Measurements from ENCODE around the gene RC3H2.

RC3H2 gene

DNA sequence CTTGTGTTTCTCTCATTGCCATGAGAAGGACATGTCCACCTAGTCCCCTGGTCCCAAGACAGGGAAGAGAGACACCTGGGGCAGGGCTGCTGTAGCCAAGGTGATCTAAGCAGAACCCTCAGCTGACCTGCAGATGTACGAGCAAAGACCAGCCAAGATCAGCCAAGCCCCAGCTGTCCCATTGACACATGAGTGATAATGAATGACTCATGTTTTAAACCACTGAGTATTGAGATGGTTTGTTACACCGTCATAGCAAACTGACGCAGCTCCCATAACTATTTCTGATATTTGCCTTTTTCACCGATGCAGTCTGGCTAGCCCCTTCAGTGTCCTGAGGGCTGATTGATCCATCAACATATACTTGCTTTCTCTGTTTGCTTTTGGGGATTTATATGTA is 98.5 kb downstream of the RC3H2 start:
- no peaks in the 10 kb centered on the region for H3K4me1 ChIP-seq (ENCODE audit: control insufficient read depth, insufficient read depth, low read length)
- H3K36me3 ChIP-seq (ENCODE audit: control insufficient read depth, insufficient read depth, low read length) = no peaks in the 10 kb centered on the region
- peaks cover 10% of the 10 kb centered on the region for H3K9me3 ChIP-seq (ENCODE audit: control insufficient read depth, insufficient read depth, low read depth, low read length)
- no peaks in the 10 kb centered on the region for H3K27me3 ChIP-seq (ENCODE audit: control insufficient read depth, insufficient read depth, low read length)
- H3K27ac ChIP-seq (ENCODE audit: low read depth, low read length) = no peak overlapping the region
- H3K4me3 ChIP-seq (ENCODE audit: low read depth, low read length) = no peak overlapping the region
- no peak overlapping the region for H3K9ac ChIP-seq (ENCODE audit: low read length)

DNA sequence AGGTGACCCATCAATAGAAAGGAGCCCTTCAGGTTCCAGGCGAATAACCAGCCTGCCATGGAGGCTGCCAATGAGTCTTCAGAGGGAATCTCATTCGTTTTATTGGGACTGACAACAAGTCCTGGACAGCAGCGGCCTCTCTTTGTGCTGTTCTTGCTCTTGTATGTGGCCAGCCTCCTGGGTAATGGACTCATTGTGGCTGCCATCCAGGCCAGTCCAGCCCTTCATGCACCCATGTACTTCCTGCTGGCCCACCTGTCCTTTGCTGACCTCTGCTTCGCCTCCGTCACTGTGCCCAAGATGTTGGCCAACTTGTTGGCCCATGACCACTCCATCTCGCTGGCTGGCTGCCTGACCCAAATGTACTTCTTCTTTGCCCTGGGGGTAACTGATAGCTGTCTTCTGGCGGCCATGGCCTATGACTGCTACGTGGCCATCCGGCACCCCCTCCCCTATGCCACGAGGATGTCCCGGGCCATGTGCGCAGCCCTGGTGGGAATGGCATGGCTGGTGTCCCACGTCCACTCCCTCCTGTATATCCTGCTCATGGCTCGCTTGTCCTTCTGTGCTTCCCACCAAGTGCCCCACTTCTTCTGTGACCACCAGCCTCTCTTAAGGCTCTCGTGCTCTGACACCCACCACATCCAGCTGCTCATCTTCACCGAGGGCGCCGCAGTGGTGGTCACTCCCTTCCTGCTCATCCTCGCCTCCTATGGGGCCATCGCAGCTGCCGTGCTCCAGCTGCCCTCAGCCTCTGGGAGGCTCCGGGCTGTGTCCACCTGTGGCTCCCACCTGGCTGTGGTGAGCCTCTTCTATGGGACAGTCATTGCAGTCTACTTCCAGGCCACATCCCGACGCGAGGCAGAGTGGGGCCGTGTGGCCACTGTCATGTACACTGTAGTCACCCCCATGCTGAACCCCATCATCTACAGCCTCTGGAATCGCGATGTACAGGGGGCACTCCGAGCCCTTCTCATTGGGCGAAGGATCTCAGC is 104.8 kb downstream of the RC3H2 start, which contains the start of gene OR1K1:
OR1K1 (plus strand) TSS at position 58 of the 995 bp plus-strand sequence; CDS start at position 58, 0 bp downstream.
- no peaks in the 10 kb centered on the region for H3K36me3 ChIP-seq (ENCODE audit: control insufficient read depth, insufficient read depth, low read length)
- no peak within 1 kb of the TSS for H3K4me3 ChIP-seq (ENCODE audit: low read depth, low read length)
- peaks cover 2% of the 10 kb centered on the region; the same call in 1 of the 2 replicates for H3K27me3 ChIP-seq (ENCODE audit: control insufficient read depth, insufficient read depth, low read length)
- H3K9me3 ChIP-seq (ENCODE audit: control insufficient read depth, insufficient read depth, low read depth, low read length) = no peaks in the 10 kb centered on the region
- H3K9ac ChIP-seq (ENCODE audit: low read length) = no peak within 1 kb of the TSS
- H3K27ac ChIP-seq (ENCODE audit: low read depth, low read length) = no peak within 1 kb of the TSS
- H3K4me1 ChIP-seq (ENCODE audit: control insufficient read depth, insufficient read depth, low read length) = no peaks in the 10 kb centered on the region

DNA sequence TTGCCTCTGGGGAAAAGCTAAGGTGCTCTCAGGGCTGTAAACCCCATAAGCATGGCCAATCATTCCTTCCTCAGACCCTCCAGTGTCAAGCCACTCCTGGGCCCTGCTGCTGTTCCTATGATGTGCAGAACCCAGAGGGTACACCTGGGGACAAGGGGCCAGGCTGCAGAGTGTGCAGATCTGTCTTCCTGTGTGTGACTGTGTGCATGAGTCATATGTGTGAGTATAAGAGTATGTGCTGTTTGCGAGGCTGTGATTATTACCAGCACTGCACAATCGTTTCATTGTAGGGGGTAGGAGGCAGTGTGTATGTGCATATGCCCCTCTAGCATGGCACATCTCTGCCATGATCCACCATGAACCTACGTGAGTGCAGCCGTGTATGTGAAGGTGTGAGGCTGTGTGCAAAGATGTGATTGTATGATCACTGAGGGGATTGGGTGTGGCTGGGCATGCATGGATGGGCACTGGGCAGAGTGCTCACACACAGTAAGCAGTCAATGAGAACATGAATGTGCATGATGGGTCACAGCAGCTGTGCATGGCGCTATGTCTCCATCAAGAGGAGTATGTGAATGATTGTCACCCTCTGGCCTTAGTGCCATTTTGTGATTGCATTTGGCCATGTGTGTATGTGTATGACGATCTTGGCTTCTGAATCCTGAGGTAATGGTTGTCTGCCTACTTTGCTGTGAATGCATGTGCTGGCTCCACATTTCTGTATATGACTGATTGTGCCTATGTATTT is 107.7 kb downstream of the RC3H2 start:
- Histone ChIP-seq H3K27me3 (ENCODE audit: control insufficient read depth, insufficient read depth, low read length) (peaks cover 2% of the 10 kb centered on the region; the same call in 1 of the 2 replicates), H3K4me3 (ENCODE audit: low read depth, low read length) (no peak overlapping the region), H3K9ac (ENCODE audit: low read length) (no peak overlapping the region), H3K36me3 (ENCODE audit: control insufficient read depth, insufficient read depth, low read length) (no peaks in the 10 kb centered on the region), H3K4me1 (ENCODE audit: control insufficient read depth, insufficient read depth, low read length) (no peaks in the 10 kb centered on the region), H3K27ac (ENCODE audit: low read depth, low read length) (no peak overlapping the region), H3K9me3 (ENCODE audit: control insufficient read depth, insufficient read depth, low read depth, low read length) (no peaks in the 10 kb centered on the region)

All from HUES6 (cell line).